RPMI7951 (cell line): Measurements from ENCODE around the gene ADCK1. TPM values are rescaled to one million over a fixed set of nuclear protein-coding genes. Genes with fewer than 3 reads are reported as not detected.
"Not testable (repeated sequence)": the region's sequence is repeated elsewhere in the genome, so short reads cannot be mapped to it uniquely, and the experiment has no call there.

Experiments used
- DNase-seq: peaks from one replicate; pipeline ENCODE4 v3.0.0-alpha.2; 2012; ENCODE audit warnings: low read depth
- total RNA-seq: library from RNA; depleted of rRNA; stranded (reverse); fragments of >200 nt; shearing (Covaris generic); gene quantifications from 2 replicates; pipeline ENCODE4 v1.2.3, GENCODE V29; 2014

Gene ADCK1
- total RNA-seq, 1 experiment from 2014 or later: 2.3 TPM

GRCh38 chr14:77947372-77947771 is 147.5 kb downstream of the ADCK1 start:
- DNase-seq: no peak

GRCh38 chr14:77950371-77951063 is 150.6 kb downstream of the ADCK1 start:
- peak; percentile 31 for DNase-seq

GRCh38 chr14:77955816-77956484 is 156.0 kb downstream of the ADCK1 start:
- DNase-seq: no peak

GRCh38 chr14:77959686-77960085 is 159.8 kb downstream of the ADCK1 start:
- DNase-seq: not testable (repeated sequence)

GRCh38 chr14:77961847-77962580 is 162.1 kb downstream of the ADCK1 start:
- no peak for DNase-seq

- DNase-seq: no peak
Measured at GRCh38 chr14:77962731-77963520, 163.0 kb downstream of the ADCK1 start.

GRCh38 chr14:77964586-77964985 is 164.7 kb downstream of the ADCK1 start:
- DNase-seq: no peak

- DNase-seq: no peak
Measured at GRCh38 chr14:77965050-77965449, 165.1 kb downstream of the ADCK1 start.

- DNase-seq: no peak
Measured at GRCh38 chr14:77965919-77966435, 166.1 kb downstream of the ADCK1 start.

- no peak for DNase-seq
Measured at GRCh38 chr14:77967110-77967509, 167.2 kb downstream of the ADCK1 start.

- DNase-seq: no peak
Measured at GRCh38 chr14:77970646-77971045, 170.7 kb downstream of the ADCK1 start.

GRCh38 chr14:77973246-77973645 is 173.3 kb downstream of the ADCK1 start:
- no peak for DNase-seq

GRCh38 chr14:77976591-77976990 is 176.7 kb downstream of the ADCK1 start:
- DNase-seq: no peak

- DNase-seq: no peak
Measured at GRCh38 chr14:77979171-77979570, 179.3 kb downstream of the ADCK1 start.

- DNase-seq: peak; percentile 19
Measured at GRCh38 chr14:77979666-77980351, 179.9 kb downstream of the ADCK1 start.

- DNase-seq: no peak
Measured at GRCh38 chr14:77980475-77981321, 180.8 kb downstream of the ADCK1 start.
